Measurements from ENCODE around the gene POLR2E.

POLR2E gene

GRCh38 chr19:1125601-1126467, 30.7 kb upstream of the POLR2E start:
- no peak for TF ChIP-seq FOXP2 (optimal IDR thresholded peaks at IDR 0.05; ENCODE audit: borderline replicate concordance, extremely low read depth, extremely low read length, insufficient read depth)
- no peak for TF ChIP-seq REST (IDR thresholded peaks at IDR 0.05; ENCODE audit: insufficient read depth in 1 of 2, low read depth in 2 of 2, low read length in 2 of 2)
- TF ChIP-seq POLR2AphosphoS5 (IDR thresholded peaks at IDR 0.05; ENCODE audit: low read depth, low read length): no peak
- TF ChIP-seq SIN3A (IDR thresholded peaks at IDR 0.05; ENCODE audit: borderline replicate concordance, insufficient read depth, low read length): no peak
- TF ChIP-seq TAF1 (IDR thresholded peaks at IDR 0.05; ENCODE audit: borderline replicate concordance, insufficient read depth, low read length): no peak

GRCh38 chr19:1123885-1124677, 28.9 kb upstream of the POLR2E start:
- TF ChIP-seq TAF1 (IDR thresholded peaks at IDR 0.05; ENCODE audit: borderline replicate concordance, insufficient read depth, low read length) (no peak), FOXP2 (optimal IDR thresholded peaks at IDR 0.05; ENCODE audit: borderline replicate concordance, extremely low read depth, extremely low read length, insufficient read depth) (no peak)

GRCh38 chr19:1123381-1123780, 28.2 kb upstream of the POLR2E start:
- TF ChIP-seq REST (IDR thresholded peaks at IDR 0.05; ENCODE audit: insufficient read depth in 1 of 2, low read depth in 2 of 2, low read length in 2 of 2) (no peak), SIN3A (IDR thresholded peaks at IDR 0.05; ENCODE audit: borderline replicate concordance, insufficient read depth, low read length) (no peak), FOXP2 (optimal IDR thresholded peaks at IDR 0.05; ENCODE audit: borderline replicate concordance, extremely low read depth, extremely low read length, insufficient read depth) (no peak), POLR2AphosphoS5 (IDR thresholded peaks at IDR 0.05; ENCODE audit: low read depth, low read length) (no peak), TAF1 (IDR thresholded peaks at IDR 0.05; ENCODE audit: borderline replicate concordance, insufficient read depth, low read length) (no peak)

GRCh38 chr19:1122972-1123363, 27.8 kb upstream of the POLR2E start:
- TF ChIP-seq FOXP2 (optimal IDR thresholded peaks at IDR 0.05; ENCODE audit: borderline replicate concordance, extremely low read depth, extremely low read length, insufficient read depth) (no peak), TAF1 (IDR thresholded peaks at IDR 0.05; ENCODE audit: borderline replicate concordance, insufficient read depth, low read length) (no peak), SIN3A (IDR thresholded peaks at IDR 0.05; ENCODE audit: borderline replicate concordance, insufficient read depth, low read length) (no peak), POLR2AphosphoS5 (IDR thresholded peaks at IDR 0.05; ENCODE audit: low read depth, low read length) (no peak), REST (IDR thresholded peaks at IDR 0.05; ENCODE audit: insufficient read depth in 1 of 2, low read depth in 2 of 2, low read length in 2 of 2) (no peak)

GRCh38 chr19:1122021-1122971, 27.1 kb upstream of the POLR2E start:
- TF ChIP-seq POLR2AphosphoS5 (IDR thresholded peaks at IDR 0.05; ENCODE audit: low read depth, low read length) (no peak), TAF1 (IDR thresholded peaks at IDR 0.05; ENCODE audit: borderline replicate concordance, insufficient read depth, low read length) (no peak), REST (IDR thresholded peaks at IDR 0.05; ENCODE audit: insufficient read depth in 1 of 2, low read depth in 2 of 2, low read length in 2 of 2) (no peak), FOXP2 (optimal IDR thresholded peaks at IDR 0.05; ENCODE audit: borderline replicate concordance, extremely low read depth, extremely low read length, insufficient read depth) (no peak), SIN3A (IDR thresholded peaks at IDR 0.05; ENCODE audit: borderline replicate concordance, insufficient read depth, low read length) (no peak)
